Ishikawa (cell line): ENCODE measurements around the gene DPF1.

Source experiments
- CEBPB ChIP-seq: IDR thresholded peaks from 2 replicates; pipeline ENCODE4 v1.6.1; 2012
- CREB1 ChIP-seq: IDR thresholded peaks from 2 replicates; pipeline ENCODE4 v1.6.1; 2012; ENCODE audit warnings: low read depth
- EGR1 ChIP-seq: IDR thresholded peaks from 2 replicates; pipeline ENCODE4 v1.6.1; 2012
- EP300 ChIP-seq: IDR thresholded peaks from 2 replicates; pipeline ENCODE4 v1.6.1; 2012; ENCODE audit warnings: borderline replicate concordance
- FOXM1 ChIP-seq: IDR thresholded peaks from 2 replicates; pipeline ENCODE4 v1.6.1; 2012; ENCODE audit warnings: low read depth, borderline replicate concordance
- MAX ChIP-seq: IDR thresholded peaks from 2 replicates; pipeline ENCODE4 v1.6.1; 2012
- NFIC ChIP-seq: IDR thresholded peaks from 2 replicates; pipeline ENCODE4 v1.6.1; 2012
- RAD21 ChIP-seq: IDR thresholded peaks from 2 replicates; pipeline ENCODE4 v1.6.1; 2012; ENCODE audit warnings: low read depth
- REST ChIP-seq: IDR thresholded peaks from 2 replicates; pipeline ENCODE4 v1.6.1; 2012; ENCODE audit warnings: low read depth, mild to moderate bottlenecking
- TAF1 ChIP-seq: IDR thresholded peaks from 2 replicates; pipeline ENCODE4 v1.6.1; 2012; ENCODE audit warnings: low read depth, mild to moderate bottlenecking
- TCF12 ChIP-seq: IDR thresholded peaks from 2 replicates; pipeline ENCODE4 v1.6.1; 2012; ENCODE audit warnings: low read depth
- TEAD4 ChIP-seq: IDR thresholded peaks from 2 replicates; pipeline ENCODE4 v1.6.1; 2012
- USF1 ChIP-seq: IDR thresholded peaks from 2 replicates; pipeline ENCODE4 v1.6.1; 2012
- YY1 ChIP-seq: IDR thresholded peaks from 2 replicates; pipeline ENCODE4 v1.6.1; 2012; ENCODE audit warnings: low read depth
- ZBTB7A ChIP-seq: IDR thresholded peaks from 2 replicates; pipeline ENCODE4 v1.6.1; 2012; ENCODE audit warnings: low read depth

DPF1 gene

GRCh38 chr19:38251564-38252051, 27.6 kb upstream of the DPF1 start:
- TF ChIP-seq CEBPB (no peak), TAF1 (no peak), NFIC (no peak), RAD21 (no peak), REST (no peak), EGR1 (no peak), ZBTB7A (no peak), USF1 (no peak), MAX (no peak), CREB1 (no peak), EP300 (no peak), TEAD4 (no peak)

GRCh38 chr19:38250821-38251563, 27.0 kb upstream of the DPF1 start:
- TF ChIP-seq RAD21 (no peak), NFIC (0 out of 2 replicates have a peak, but pooled peaks have one; percentile 26)

GRCh38 chr19:38250428-38250820, 26.4 kb upstream of the DPF1 start:
- TF ChIP-seq CEBPB: no peak
- TF ChIP-seq FOXM1: no peak
- no peak for TF ChIP-seq TCF12
- no peak for TF ChIP-seq YY1
- TF ChIP-seq EP300: no peak
- TF ChIP-seq EGR1: no peak
- no peak for TF ChIP-seq REST
- TF ChIP-seq TAF1: no peak
- no peak for TF ChIP-seq MAX
- TF ChIP-seq TEAD4: no peak
- TF ChIP-seq USF1: no peak
- no peak for TF ChIP-seq NFIC
- no peak for TF ChIP-seq RAD21
- no peak for TF ChIP-seq ZBTB7A

- no peak for TF ChIP-seq NFIC
- TF ChIP-seq YY1: no peak
- TF ChIP-seq TEAD4: no peak
- TF ChIP-seq EP300: no peak
- no peak for TF ChIP-seq USF1
- TF ChIP-seq RAD21: no peak
- TF ChIP-seq REST: no peak
- TF ChIP-seq CEBPB: no peak
- TF ChIP-seq CREB1: no peak
Observed at GRCh38 chr19:38248421-38248820, 24.4 kb upstream of the DPF1 start.
